BJ (cell line): Measurements from ENCODE around the gene BOLA2B. TPM values are rescaled to one million over a fixed set of nuclear protein-coding genes. Genes with fewer than 3 reads are reported as not detected.

Experiments used
- CTCF ChIA-PET: fragments of 350-600 bp; formaldehyde crosslinking; extraction: SDS; loops from one replicate; lab custom pipeline; 2021; ENCODE audit warnings: antibody characterized with exemption, inconsistent platforms; lab: Yijun Ruan, JAX
- POLR2A ChIA-PET: fragments of 300-600 bp; sonication (Branson Sonifier 250); formaldehyde crosslinking; extraction: SDS; loops from one replicate; lab custom pipeline; 2021; ENCODE audit warnings: antibody characterized with exemption; lab: Charles Lee
- DNase-seq: peaks from one replicate; pipeline ENCODE4 v3.0.0-alpha.2; 2011; ENCODE audit warnings: low read depth
- H3K27me3 ChIP-seq: 2 replicates; pipeline ENCODE4 v1.6.0; 2011; ENCODE audit warnings: low read length; ENCODE audit not compliant: control insufficient read depth, insufficient read depth
- H3K36me3 ChIP-seq: 2 replicates; pipeline ENCODE4 v1.5.1; 2011; ENCODE audit warnings: low read length; ENCODE audit not compliant: control insufficient read depth, insufficient read depth
- H3K4me3 ChIP-seq: 2 replicates; pipeline ENCODE4 v1.5.1; 2011; ENCODE audit warnings: low read depth, mild to moderate bottlenecking, control low read depth, low read length
- polyA plus RNA-seq: library from polyadenylated mRNA; depleted of rRNA; stranded (reverse); fragments of >200 nt; gene quantifications from 2 replicates; pipeline ENCODE4 v1.2.3, GENCODE V29; 2011
- TF ChIP-seq, protein P1 (sequence below): IDR thresholded peaks from 2 replicates; pipeline ENCODE4 v1.5.1; 2011; ENCODE audit warnings: low read depth, mild to moderate bottlenecking, control low read depth, inconsistent platforms, low read length, moderate library complexity; ENCODE audit not compliant: insufficient read depth

Gene BOLA2B
- polyA plus RNA-seq, 1 experiment = 50.2 TPM

DNA sequence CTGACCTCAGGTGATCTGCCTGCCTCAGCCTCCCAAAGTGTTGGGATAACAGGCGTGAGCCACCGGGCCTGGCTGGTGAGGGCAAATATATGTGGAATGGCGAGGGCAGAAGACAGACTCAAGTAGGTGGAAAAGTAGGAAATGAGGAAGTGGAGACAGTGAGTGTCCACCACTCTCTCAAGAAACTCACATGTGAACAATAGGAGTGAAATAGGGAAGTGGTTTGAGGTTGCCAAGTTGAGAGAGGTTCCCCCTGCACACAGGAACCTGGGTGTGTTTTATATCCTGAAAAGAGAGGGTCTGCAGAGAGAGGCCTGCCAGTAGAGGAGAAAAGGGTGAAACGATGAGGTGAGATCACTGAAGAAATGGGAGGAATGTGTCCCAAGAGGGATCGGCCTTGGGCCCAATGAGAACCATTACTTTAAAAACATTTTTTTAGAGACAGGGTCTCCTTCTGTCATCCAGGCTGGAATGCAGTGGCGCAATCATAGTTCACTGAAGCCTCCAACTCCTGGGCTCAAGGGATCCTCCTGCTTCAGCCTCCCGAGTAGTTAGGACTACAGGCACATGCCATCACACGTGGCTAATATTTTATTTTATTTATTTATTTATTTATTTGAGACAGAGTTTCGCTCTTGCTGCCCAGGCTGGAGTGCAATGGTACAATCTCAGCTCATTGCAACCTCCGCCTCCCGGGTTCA lies 27.1 kb downstream of the BOLA2B start:
- ChIA-PET CTCF (no interaction called here), POLR2A (no interaction called here)
- Histone ChIP-seq H3K4me3 (no peak overlapping the region), H3K27me3 (no peaks in the 10 kb centered on the region), H3K36me3 (no peaks in the 10 kb centered on the region)
- DNase-seq = no peak
- TF ChIP-seq, protein P1, sequence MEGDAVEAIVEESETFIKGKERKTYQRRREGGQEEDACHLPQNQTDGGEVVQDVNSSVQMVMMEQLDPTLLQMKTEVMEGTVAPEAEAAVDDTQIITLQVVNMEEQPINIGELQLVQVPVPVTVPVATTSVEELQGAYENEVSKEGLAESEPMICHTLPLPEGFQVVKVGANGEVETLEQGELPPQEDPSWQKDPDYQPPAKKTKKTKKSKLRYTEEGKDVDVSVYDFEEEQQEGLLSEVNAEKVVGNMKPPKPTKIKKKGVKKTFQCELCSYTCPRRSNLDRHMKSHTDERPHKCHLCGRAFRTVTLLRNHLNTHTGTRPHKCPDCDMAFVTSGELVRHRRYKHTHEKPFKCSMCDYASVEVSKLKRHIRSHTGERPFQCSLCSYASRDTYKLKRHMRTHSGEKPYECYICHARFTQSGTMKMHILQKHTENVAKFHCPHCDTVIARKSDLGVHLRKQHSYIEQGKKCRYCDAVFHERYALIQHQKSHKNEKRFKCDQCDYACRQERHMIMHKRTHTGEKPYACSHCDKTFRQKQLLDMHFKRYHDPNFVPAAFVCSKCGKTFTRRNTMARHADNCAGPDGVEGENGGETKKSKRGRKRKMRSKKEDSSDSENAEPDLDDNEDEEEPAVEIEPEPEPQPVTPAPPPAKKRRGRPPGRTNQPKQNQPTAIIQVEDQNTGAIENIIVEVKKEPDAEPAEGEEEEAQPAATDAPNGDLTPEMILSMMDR = no peak

- CTCF ChIA-PET = no interaction called here
- H3K27me3 ChIP-seq = no peaks in the 10 kb centered on the region
- no peak overlapping the region for H3K4me3 ChIP-seq
- no peaks in the 10 kb centered on the region for H3K36me3 ChIP-seq
- POLR2A ChIA-PET = no interaction called here
- DNase-seq = no peak
- TF ChIP-seq, protein P1 = no peak
Measured at GRCh38 chr16:30163538-30163937, 29.9 kb downstream of the BOLA2B start.

- no peak for DNase-seq
- Histone ChIP-seq H3K4me3 (no peak overlapping the region), H3K36me3 (no peaks in the 10 kb centered on the region), H3K27me3 (no peaks in the 10 kb centered on the region)
- POLR2A ChIA-PET = no interaction called here
- CTCF ChIA-PET = interaction anchor here (1.3 kb wide), 1 partner anchor 66 kb away, joined by 3 read pairs; the partner anchor contains the start of gene TBX6
- TF ChIP-seq, protein P1 = no peak
Measured at GRCh38 chr16:30157214-30157613, 36.3 kb downstream of the BOLA2B start.

GRCh38 chr16:30155188-30155587 lies 38.3 kb downstream of the BOLA2B start:
- CTCF ChIA-PET = no interaction called here

GRCh38 chr16:30152517-30152916 lies 40.9 kb downstream of the BOLA2B start:
- TF ChIP-seq, protein P1 = no peak
- H3K36me3 ChIP-seq = no peaks in the 10 kb centered on the region
- no peaks in the 10 kb centered on the region for H3K27me3 ChIP-seq
- CTCF ChIA-PET = no interaction called here
- DNase-seq = no peak
- POLR2A ChIA-PET = no interaction called here
- H3K4me3 ChIP-seq = no peak overlapping the region

More at GRCh38 chr16:30155188-30155587, 38.3 kb downstream of the BOLA2B start:
- TF ChIP-seq, protein P1 = no peak
- DNase-seq = no peak
- POLR2A ChIA-PET = no interaction called here
- Histone ChIP-seq H3K36me3 (no peaks in the 10 kb centered on the region), H3K4me3 (no peak overlapping the region), H3K27me3 (no peaks in the 10 kb centered on the region)
